ENCODE results near the gene QKI. TPM values are rescaled to one million over a fixed set of nuclear protein-coding genes. Genes with fewer than 3 reads are reported as not detected.

Gene QKI
- polyA plus RNA-seq, 1 donor (not counting 4 experiments of a cell fraction or from before 2014, with no cell fraction given) = 53.3 TPM

GRCh38 chr6:163491737-163492300 lies 77.3 kb downstream of the QKI start:
- H3K27ac ChIP-seq (ENCODE audit: control insufficient read depth, insufficient read depth, low read length) = no peak overlapping the region
- H3K9me3 ChIP-seq (ENCODE audit: control insufficient read depth, low read depth, low read length) = no peaks in the 10 kb centered on the region
- H3K36me3 ChIP-seq (ENCODE audit: control insufficient read depth in 2 of 2, extremely low read depth in 1 of 2, insufficient read depth in 2 of 2, low read length in 2 of 2) = no peaks in the 10 kb centered on the region
- no peak for TF ChIP-seq EZH2 (IDR thresholded peaks at IDR 0.05; ENCODE audit: low read length)
- TF ChIP-seq, protein P1, sequence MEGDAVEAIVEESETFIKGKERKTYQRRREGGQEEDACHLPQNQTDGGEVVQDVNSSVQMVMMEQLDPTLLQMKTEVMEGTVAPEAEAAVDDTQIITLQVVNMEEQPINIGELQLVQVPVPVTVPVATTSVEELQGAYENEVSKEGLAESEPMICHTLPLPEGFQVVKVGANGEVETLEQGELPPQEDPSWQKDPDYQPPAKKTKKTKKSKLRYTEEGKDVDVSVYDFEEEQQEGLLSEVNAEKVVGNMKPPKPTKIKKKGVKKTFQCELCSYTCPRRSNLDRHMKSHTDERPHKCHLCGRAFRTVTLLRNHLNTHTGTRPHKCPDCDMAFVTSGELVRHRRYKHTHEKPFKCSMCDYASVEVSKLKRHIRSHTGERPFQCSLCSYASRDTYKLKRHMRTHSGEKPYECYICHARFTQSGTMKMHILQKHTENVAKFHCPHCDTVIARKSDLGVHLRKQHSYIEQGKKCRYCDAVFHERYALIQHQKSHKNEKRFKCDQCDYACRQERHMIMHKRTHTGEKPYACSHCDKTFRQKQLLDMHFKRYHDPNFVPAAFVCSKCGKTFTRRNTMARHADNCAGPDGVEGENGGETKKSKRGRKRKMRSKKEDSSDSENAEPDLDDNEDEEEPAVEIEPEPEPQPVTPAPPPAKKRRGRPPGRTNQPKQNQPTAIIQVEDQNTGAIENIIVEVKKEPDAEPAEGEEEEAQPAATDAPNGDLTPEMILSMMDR (optimal IDR thresholded peaks at IDR 0.05 in 1 of 3, IDR thresholded peaks at IDR 0.05 in 1 of 3, conservative IDR thresholded peaks at IDR 0.05 in 1 of 3; ENCODE audit: extremely low read depth in 1 of 3, insufficient read depth in 2 of 3, low read length in 3 of 3) = no peak
- no peak overlapping the region for H3K9ac ChIP-seq (ENCODE audit: control insufficient read depth, extremely low read depth, insufficient read depth, low read length)
- H3K4me1 ChIP-seq (ENCODE audit: control insufficient read depth, extremely low read depth, insufficient read depth, low read length) = peaks cover 13% of the 10 kb centered on the region
- dilution Hi-C loops (cut with MboI; ENCODE audit: extremely low pct_ligation_motif_present, low sequenced_read_pairs) = no loop called here
- H3K27me3 ChIP-seq (ENCODE audit: control insufficient read depth, extremely low read depth, insufficient read depth, low read length) = no peaks in the 10 kb centered on the region
- H2AFZ ChIP-seq (ENCODE audit: control insufficient read depth, low read length) = no peak overlapping the region
- no peaks in the 10 kb centered on the region for H3K9me1 ChIP-seq (ENCODE audit: control insufficient read depth, extremely low read depth, insufficient read depth, low read length)
- DNase-seq (ENCODE audit: low read depth, low spot score) = no peak
- FAIRE-seq = no peak
- H3K4me2 ChIP-seq (ENCODE audit: control insufficient read depth, extremely low read depth, insufficient read depth, low read depth, low read length) = no peak overlapping the region
- H4K20me1 ChIP-seq (ENCODE audit: control insufficient read depth, extremely low read depth, insufficient read depth, low read length) = no peaks in the 10 kb centered on the region
- H3K4me3 ChIP-seq (ENCODE audit: control insufficient read depth in 2 of 3, extremely low read depth in 1 of 3, insufficient read depth in 2 of 3, low read depth in 1 of 3, low read length in 3 of 3) = no peak overlapping the region
- H3K79me2 ChIP-seq (ENCODE audit: control insufficient read depth, insufficient read depth, low read length) = peaks cover 94% of the 10 kb centered on the region

DNA sequence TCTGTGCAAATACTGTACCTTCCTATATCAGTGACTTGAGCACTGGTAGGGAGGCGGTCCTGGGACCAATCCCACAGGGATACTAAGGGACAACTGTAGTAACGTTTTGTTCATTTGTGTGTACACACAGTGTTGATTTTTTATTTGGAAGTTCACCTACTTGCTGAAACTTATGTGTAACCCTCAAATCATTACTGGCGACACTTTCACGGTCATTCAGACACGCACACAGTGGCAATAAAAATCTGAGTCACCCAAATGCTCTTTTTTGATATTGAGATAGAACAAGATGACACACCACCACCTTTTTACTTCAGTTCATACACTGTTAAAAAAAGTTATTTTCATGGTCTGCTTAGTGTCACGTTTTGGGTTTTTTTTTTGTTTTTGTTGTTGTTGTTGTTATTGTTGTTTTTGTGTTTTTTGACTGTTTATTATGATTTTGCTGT lies 79.8 kb downstream of the QKI start:
- H3K4me2 ChIP-seq (ENCODE audit: control insufficient read depth, extremely low read depth, insufficient read depth, low read depth, low read length) = no peak overlapping the region
- H3K9me1 ChIP-seq (ENCODE audit: control insufficient read depth, extremely low read depth, insufficient read depth, low read length) = no peaks in the 10 kb centered on the region
- DNase-seq (ENCODE audit: low read depth, low spot score) (no peak), FAIRE-seq (no peak)
- H3K4me3 ChIP-seq (ENCODE audit: control insufficient read depth in 2 of 3, extremely low read depth in 1 of 3, insufficient read depth in 2 of 3, low read depth in 1 of 3, low read length in 3 of 3) = no peak overlapping the region
- dilution Hi-C loops (cut with MboI; ENCODE audit: extremely low pct_ligation_motif_present, low sequenced_read_pairs) = no loop called here
- peaks cover 11% of the 10 kb centered on the region for H3K4me1 ChIP-seq (ENCODE audit: control insufficient read depth, extremely low read depth, insufficient read depth, low read length)
- H2AFZ ChIP-seq (ENCODE audit: control insufficient read depth, low read length) = no peak overlapping the region
- TF ChIP-seq, protein P1 (optimal IDR thresholded peaks at IDR 0.05 in 1 of 3, IDR thresholded peaks at IDR 0.05 in 1 of 3, conservative IDR thresholded peaks at IDR 0.05 in 1 of 3; ENCODE audit: extremely low read depth in 1 of 3, insufficient read depth in 2 of 3, low read length in 3 of 3) = no peak
- H3K36me3 ChIP-seq (ENCODE audit: control insufficient read depth in 2 of 2, extremely low read depth in 1 of 2, insufficient read depth in 2 of 2, low read length in 2 of 2) = no peaks in the 10 kb centered on the region
- no peak overlapping the region for H3K9ac ChIP-seq (ENCODE audit: control insufficient read depth, extremely low read depth, insufficient read depth, low read length)
- H3K27me3 ChIP-seq (ENCODE audit: control insufficient read depth, extremely low read depth, insufficient read depth, low read length) = no peaks in the 10 kb centered on the region
- H3K27ac ChIP-seq (ENCODE audit: control insufficient read depth, insufficient read depth, low read length) = no peak overlapping the region
- H3K79me2 ChIP-seq (ENCODE audit: control insufficient read depth, insufficient read depth, low read length) = peaks cover 92% of the 10 kb centered on the region
- H4K20me1 ChIP-seq (ENCODE audit: control insufficient read depth, extremely low read depth, insufficient read depth, low read length) = no peaks in the 10 kb centered on the region
- H3K9me3 ChIP-seq (ENCODE audit: control insufficient read depth, low read depth, low read length) = no peaks in the 10 kb centered on the region

Data from keratinocyte (primary cell).